Neural cell (in vitro differentiated cells): ENCODE measurements around the gene ANKEF1.

Experiments
- CTCF ChIP-seq: fragments of 450-650 bp; IDR thresholded peaks from 2 replicates; pipeline ENCODE4 v1.5.1; 2014; ENCODE audit warnings: antibody characterized with exemption, mild to moderate bottlenecking, moderate library complexity; ENCODE audit not compliant: poor library complexity, severe bottlenecking
- EP300 ChIP-seq: fragments of 450-650 bp; conservative IDR thresholded peaks from 2 replicates; pipeline ENCODE4 v1.6.1; 2014; ENCODE audit warnings: antibody characterized with exemption, mild to moderate bottlenecking, moderate library complexity; ENCODE audit not compliant: poor library complexity, severe bottlenecking
- EZH2 ChIP-seq: fragments of 200-600, 300-800 bp; shearing (Covaris generic), sonication (generic); IDR thresholded peaks from 2 replicates; pipeline ENCODE4 v1.6.1; 2014; ENCODE audit warnings: antibody characterized with exemption, low read length, borderline replicate concordance, mild to moderate bottlenecking; ENCODE audit not compliant: insufficient read depth, poor library complexity, severe bottlenecking
- POLR2AphosphoS5 ChIP-seq: IDR thresholded peaks from 2 replicates; pipeline ENCODE4 v1.6.1; 2012
- TAF1 ChIP-seq: IDR thresholded peaks from 2 replicates; pipeline ENCODE4 v1.6.1; 2012; ENCODE audit warnings: low read depth
- TF ChIP-seq, protein P1 (sequence below): IDR thresholded peaks from 2 replicates; pipeline ENCODE4 v1.6.1; 2012; ENCODE audit warnings: borderline replicate concordance

DNA sequence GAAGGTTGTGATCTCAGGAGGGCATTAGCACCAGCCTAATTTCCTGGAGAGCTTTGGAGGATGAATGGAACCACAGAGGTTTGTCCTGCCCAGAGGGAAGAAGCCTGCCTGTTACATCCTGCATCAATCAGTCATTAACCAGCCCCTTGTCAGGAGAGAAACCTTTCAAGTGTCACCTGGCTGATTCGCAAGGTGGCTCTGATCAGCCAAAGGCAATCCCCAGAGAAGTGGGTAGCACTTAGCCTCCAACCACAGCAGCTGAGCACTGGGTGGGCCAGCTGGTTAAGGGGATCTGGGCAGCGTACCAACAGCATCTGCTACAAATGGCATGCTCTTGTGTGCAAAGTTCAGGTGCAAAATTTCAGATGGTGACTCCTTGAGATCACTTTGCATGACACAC is 26.9 kb downstream of the ANKEF1 start:
- TF ChIP-seq, protein P1, sequence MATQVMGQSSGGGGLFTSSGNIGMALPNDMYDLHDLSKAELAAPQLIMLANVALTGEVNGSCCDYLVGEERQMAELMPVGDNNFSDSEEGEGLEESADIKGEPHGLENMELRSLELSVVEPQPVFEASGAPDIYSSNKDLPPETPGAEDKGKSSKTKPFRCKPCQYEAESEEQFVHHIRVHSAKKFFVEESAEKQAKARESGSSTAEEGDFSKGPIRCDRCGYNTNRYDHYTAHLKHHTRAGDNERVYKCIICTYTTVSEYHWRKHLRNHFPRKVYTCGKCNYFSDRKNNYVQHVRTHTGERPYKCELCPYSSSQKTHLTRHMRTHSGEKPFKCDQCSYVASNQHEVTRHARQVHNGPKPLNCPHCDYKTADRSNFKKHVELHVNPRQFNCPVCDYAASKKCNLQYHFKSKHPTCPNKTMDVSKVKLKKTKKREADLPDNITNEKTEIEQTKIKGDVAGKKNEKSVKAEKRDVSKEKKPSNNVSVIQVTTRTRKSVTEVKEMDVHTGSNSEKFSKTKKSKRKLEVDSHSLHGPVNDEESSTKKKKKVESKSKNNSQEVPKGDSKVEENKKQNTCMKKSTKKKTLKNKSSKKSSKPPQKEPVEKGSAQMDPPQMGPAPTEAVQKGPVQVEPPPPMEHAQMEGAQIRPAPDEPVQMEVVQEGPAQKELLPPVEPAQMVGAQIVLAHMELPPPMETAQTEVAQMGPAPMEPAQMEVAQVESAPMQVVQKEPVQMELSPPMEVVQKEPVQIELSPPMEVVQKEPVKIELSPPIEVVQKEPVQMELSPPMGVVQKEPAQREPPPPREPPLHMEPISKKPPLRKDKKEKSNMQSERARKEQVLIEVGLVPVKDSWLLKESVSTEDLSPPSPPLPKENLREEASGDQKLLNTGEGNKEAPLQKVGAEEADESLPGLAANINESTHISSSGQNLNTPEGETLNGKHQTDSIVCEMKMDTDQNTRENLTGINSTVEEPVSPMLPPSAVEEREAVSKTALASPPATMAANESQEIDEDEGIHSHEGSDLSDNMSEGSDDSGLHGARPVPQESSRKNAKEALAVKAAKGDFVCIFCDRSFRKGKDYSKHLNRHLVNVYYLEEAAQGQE = no peak
- TF ChIP-seq CTCF (no peak), EZH2 (no peak), TAF1 (no peak), EP300 (no peak), POLR2AphosphoS5 (no peak)
